Tibial artery (tissue), 4 donors: ENCODE measurements around the gene SMYD3.

ENCODE experiments used
- DNase-seq, 2 donors: peaks; one replicate each; pipeline ENCODE4 v3.0.0-alpha.2; 2019
- H3K27ac ChIP-seq, 2 donors: fragments of 200-600 bp; sonication (generic) in 1 of 2; 1 replicate in 1 of 2; 2 replicates in 1 of 2; pipeline ENCODE4 v1.5.1; 2018 to 2019; ENCODE audit warnings: mild to moderate bottlenecking in 1 of 2
- H3K27me3 ChIP-seq, 2 donors: fragments of 200-600 bp; sonication (generic) in 1 of 2; one replicate each; pipeline versions ENCODE4 v1.5.1 to v1.6.0; 2016 to 2019
- H3K36me3 ChIP-seq, 3 donors: fragments of 200-600 bp; sonication (generic) in 2 of 3; one replicate each; pipeline ENCODE4 v1.5.1; 2016 to 2019; ENCODE audit warnings: mild to moderate bottlenecking in 2 of 3
- H3K4me1 ChIP-seq, 4 donors: fragments of 200-600 bp; sonication (generic) in 2 of 4; 1 replicate in 3 of 4; 2 replicates in 1 of 4; pipeline ENCODE4 v1.5.1; 2016 to 2019
- H3K4me3 ChIP-seq, 2 donors: fragments of 200-600 bp; sonication (generic) in 1 of 2; 1 replicate in 1 of 2; 2 replicates in 1 of 2; pipeline ENCODE4 v1.5.1; 2018 to 2019; ENCODE audit warnings: mild to moderate bottlenecking in 2 of 2
- H3K9me3 ChIP-seq, 3 donors: fragments of 200-600 bp; sonication (generic) in 1 of 3; one replicate each; pipeline ENCODE4 v1.5.1; 2016 to 2019
- CTCF ChIP-seq, 2 experiments: fragments of 200-600 bp in 1 of 2; fragments of 450-650 bp in 1 of 2; IDR thresholded peaks; one replicate each; pipeline ENCODE4 v1.5.1; 2017 to 2019; ENCODE audit warnings: antibody characterized with exemption in 2 of 2, mild to moderate bottlenecking in 1 of 2, moderate library complexity in 1 of 2
- intact Hi-C: fragments of 100-400 bp; cut with DNase I; formaldehyde crosslinking; loops from one replicate; pipeline ENCODE4 v1.15.0; 2023; ENCODE audit warnings: low total_unique reads

SMYD3 gene

GRCh38 chr1:246471688-246472087 lies 35.4 kb downstream of the SMYD3 start:
- DNase-seq: no peak
- H3K4me1 ChIP-seq: no peaks in the 10 kb centered on the region
- intact Hi-C loops: no loop called here
- H3K4me3 ChIP-seq: no peak overlapping the region
- H3K9me3 ChIP-seq: no peaks in the 10 kb centered on the region
- TF ChIP-seq CTCF (IDR thresholded peaks at IDR 0.05): no peak
- H3K36me3 ChIP-seq: no peaks in the 10 kb centered on the region
- H3K27me3 ChIP-seq: no peaks in the 10 kb centered on the region
- H3K27ac ChIP-seq: no peak overlapping the region

- no peaks in the 10 kb centered on the region for H3K4me1 ChIP-seq
- H3K4me3 ChIP-seq: no peak overlapping the region
- intact Hi-C loops: no loop called here
- H3K9me3 ChIP-seq: no peaks in the 10 kb centered on the region
- TF ChIP-seq CTCF (IDR thresholded peaks at IDR 0.05): no peak
- no peak overlapping the region for H3K27ac ChIP-seq
- no peaks in the 10 kb centered on the region for H3K36me3 ChIP-seq
- no peaks in the 10 kb centered on the region for H3K27me3 ChIP-seq
- no peak for DNase-seq
Observed at GRCh38 chr1:246470585-246470984, 36.5 kb downstream of the SMYD3 start.

GRCh38 chr1:246462986-246463385 lies 44.1 kb downstream of the SMYD3 start:
- TF ChIP-seq CTCF (IDR thresholded peaks at IDR 0.05): no peak
- no peak overlapping the region for H3K4me3 ChIP-seq
- intact Hi-C loops: no loop called here

GRCh38 chr1:246460406-246460805 lies 46.7 kb downstream of the SMYD3 start:
- no peaks in the 10 kb centered on the region for H3K9me3 ChIP-seq
- H3K27me3 ChIP-seq: no peaks in the 10 kb centered on the region
- H3K27ac ChIP-seq: no peak overlapping the region
- no peak overlapping the region for H3K4me3 ChIP-seq
- H3K36me3 ChIP-seq: no peaks in the 10 kb centered on the region
- no peak for TF ChIP-seq CTCF (IDR thresholded peaks at IDR 0.05)
- no peaks in the 10 kb centered on the region for H3K4me1 ChIP-seq
- no peak for DNase-seq
- intact Hi-C loops: no loop called here

More at GRCh38 chr1:246462986-246463385, 44.1 kb downstream of the SMYD3 start:
- Histone ChIP-seq H3K9me3 (no peaks in the 10 kb centered on the region), H3K27me3 (no peaks in the 10 kb centered on the region), H3K36me3 (no peaks in the 10 kb centered on the region), H3K4me1 (no peaks in the 10 kb centered on the region), H3K27ac (no peak overlapping the region)
- no peak for DNase-seq

- no peak overlapping the region for H3K27ac ChIP-seq
- no peaks in the 10 kb centered on the region for H3K27me3 ChIP-seq
- no peaks in the 10 kb centered on the region for H3K36me3 ChIP-seq
- H3K4me1 ChIP-seq: peaks cover 0 to 9% (median 0%) of the 10 kb centered on the region in 4 donors
- no peaks in the 10 kb centered on the region for H3K9me3 ChIP-seq
- no peak overlapping the region for H3K4me3 ChIP-seq
- TF ChIP-seq CTCF (IDR thresholded peaks at IDR 0.05): no peak
- intact Hi-C loops: no loop called here
- no peak for DNase-seq
Observed at GRCh38 chr1:246459221-246459620, 47.9 kb downstream of the SMYD3 start.

- Histone ChIP-seq H3K27ac (no peak overlapping the region), H3K36me3 (no peaks in the 10 kb centered on the region), H3K4me3 (no peak overlapping the region), H3K9me3 (no peaks in the 10 kb centered on the region), H3K27me3 (no peaks in the 10 kb centered on the region), H3K4me1 (peaks cover 0 to 15% (median 0%) of the 10 kb centered on the region in 4 donors)
- no peak for DNase-seq
- no peak for TF ChIP-seq CTCF (IDR thresholded peaks at IDR 0.05)
- intact Hi-C loops: no loop called here
Observed at GRCh38 chr1:246455476-246455875, 51.6 kb downstream of the SMYD3 start.
